Astrocyte (in vitro differentiated cells and primary cell): Measurements from ENCODE around the gene ACAN. TPM values are rescaled to one million over a fixed set of nuclear protein-coding genes. Genes with fewer than 3 reads are reported as not detected.

Experiments used
- DNase-seq: peaks from one replicate; pipeline ENCODE4 v3.0.0-alpha.2; 2010; ENCODE audit warnings: low read depth
- FAIRE-seq: peaks from 2 replicates; lab custom pipeline; 2011; peaks lifted over from hg19 to GRCh38; lab: Jason Lieb, UNC
- H2AFZ ChIP-seq: 2 replicates; pipeline ENCODE4 v1.6.0; 2012; ENCODE audit warnings: low read depth, low read length, inconsistent platforms
- H3K27ac ChIP-seq: 2 replicates; pipeline ENCODE4 v1.5.1; 2011; ENCODE audit warnings: low read depth, low read length, inconsistent platforms
- H3K27me3 ChIP-seq: 2 replicates; pipeline ENCODE4 v1.6.0; 2011; ENCODE audit warnings: low read length, inconsistent platforms; ENCODE audit not compliant: insufficient read depth
- H3K36me3 ChIP-seq: 2 replicates; pipeline ENCODE4 v1.5.1; 2011; ENCODE audit warnings: low read length, inconsistent platforms; ENCODE audit not compliant: insufficient read depth
- H3K4me1 ChIP-seq: 2 replicates; pipeline ENCODE4 v1.5.1; 2011; ENCODE audit warnings: low read length, inconsistent platforms; ENCODE audit not compliant: insufficient read depth
- H3K4me2 ChIP-seq: 2 replicates; pipeline ENCODE4 v1.6.0; 2012; ENCODE audit warnings: low read length, inconsistent platforms
- H3K4me3 ChIP-seq: 2 replicates; pipeline ENCODE4 v1.5.1; 2011; ENCODE audit warnings: low read depth, mild to moderate bottlenecking, low read length, inconsistent platforms; ENCODE audit not compliant: insufficient read depth
- H3K79me2 ChIP-seq: 2 replicates; pipeline ENCODE4 v1.6.0; 2012; ENCODE audit warnings: mild to moderate bottlenecking, low read length, inconsistent platforms; ENCODE audit not compliant: insufficient read depth
- H3K9ac ChIP-seq: 2 replicates; pipeline ENCODE4 v1.6.0; 2012; ENCODE audit warnings: mild to moderate bottlenecking, low read length, inconsistent platforms
- H3K9me3 ChIP-seq: 2 replicates; pipeline ENCODE4 v1.5.1; 2012; ENCODE audit warnings: low read depth, mild to moderate bottlenecking, low read length, inconsistent platforms; ENCODE audit not compliant: insufficient read depth
- H4K20me1 ChIP-seq: 2 replicates; pipeline ENCODE4 v1.6.0; 2012; ENCODE audit warnings: low read length, inconsistent platforms; ENCODE audit not compliant: insufficient read depth
- H3K27ac Mint-ChIP-seq: one replicate; pipeline ENCODE4 v1.8.0; 2021; ENCODE audit warnings: mild to moderate bottlenecking, mixed read lengths; ENCODE audit not compliant: unreplicated experiment
- H3K27me3 Mint-ChIP-seq: one replicate; pipeline ENCODE4 v1.8.0; 2021; ENCODE audit warnings: low read depth, mixed read lengths; ENCODE audit not compliant: unreplicated experiment
- H3K36me3 Mint-ChIP-seq: one replicate; pipeline ENCODE4 v1.8.0; 2021; ENCODE audit warnings: low read depth, mixed read lengths; ENCODE audit not compliant: unreplicated experiment
- H3K4me1 Mint-ChIP-seq: one replicate; pipeline ENCODE4 v1.8.0; 2021; ENCODE audit warnings: low read depth, mixed read lengths; ENCODE audit not compliant: unreplicated experiment
- H3K4me3 Mint-ChIP-seq: one replicate; pipeline ENCODE4 v1.8.0; 2021; ENCODE audit warnings: mild to moderate bottlenecking, moderate library complexity, mixed read lengths; ENCODE audit not compliant: unreplicated experiment
- H3K9me3 Mint-ChIP-seq: one replicate; pipeline ENCODE4 v1.8.0; 2021; ENCODE audit warnings: mild to moderate bottlenecking, mixed read lengths; ENCODE audit not compliant: unreplicated experiment
- CTCF ChIP-seq: IDR thresholded peaks from 2 replicates; pipeline ENCODE4 v1.5.1; 2011; ENCODE audit warnings: low read depth, mild to moderate bottlenecking, inconsistent platforms, low read length, moderate library complexity; ENCODE audit not compliant: insufficient read depth
- EZH2 ChIP-seq: IDR thresholded peaks from 2 replicates; pipeline ENCODE4 v1.6.1; 2012; ENCODE audit warnings: mild to moderate bottlenecking, low read length, inconsistent platforms; ENCODE audit not compliant: insufficient read depth
- total RNA-seq: library from RNA; stranded (reverse); gene quantifications from 2 replicates; pipeline ENCODE4 v1.2.1, GENCODE V29; 2021

Gene ACAN
- total RNA-seq, 1 donor from 2014 or later, result 0.34 TPM

GRCh38 chr15:88834211-88834812 lies 31.1 kb downstream of the ACAN start:
- FAIRE-seq (no peak), DNase-seq (peak; percentile 3)
- Histone ChIP-seq H2AFZ (peak overlapping the region; percentile 14), H3K4me3 (no peak overlapping the region), H3K27ac (no peak overlapping the region), H4K20me1 (no peaks in the 10 kb centered on the region), H3K9me3 (no peaks in the 10 kb centered on the region), H3K27me3 (no peaks in the 10 kb centered on the region), H3K9ac (no peak overlapping the region), H3K36me3 (no peaks in the 10 kb centered on the region), H3K79me2 (no peaks in the 10 kb centered on the region), H3K4me2 (peak overlapping the region; percentile 0), H3K4me1 (peaks cover 3% of the 10 kb centered on the region)
- TF ChIP-seq EZH2 (no peak), CTCF (peak; percentile 55)
- H3K36me3 Mint-ChIP-seq, result no peaks in the 10 kb centered on the region
- peaks cover 10% of the 10 kb centered on the region for H3K27me3 Mint-ChIP-seq
- H3K4me3 Mint-ChIP-seq, result no peak overlapping the region
- no peaks in the 10 kb centered on the region for H3K9me3 Mint-ChIP-seq
- peak overlapping the region; percentile 35 for H3K27ac Mint-ChIP-seq
- H3K4me1 Mint-ChIP-seq, result peaks cover 6% of the 10 kb centered on the region

- Mint-ChIP-seq H3K4me3 (no peak overlapping the region), H3K36me3 (no peaks in the 10 kb centered on the region), H3K27ac (no peak overlapping the region), H3K9me3 (no peaks in the 10 kb centered on the region), H3K27me3 (peaks cover 10% of the 10 kb centered on the region), H3K4me1 (peaks cover 6% of the 10 kb centered on the region)
- no peak for FAIRE-seq
- no peaks in the 10 kb centered on the region for H3K27me3 ChIP-seq
- H3K79me2 ChIP-seq, result no peaks in the 10 kb centered on the region
- no peak overlapping the region for H3K9ac ChIP-seq
- H3K4me3 ChIP-seq, result no peak overlapping the region
- H3K9me3 ChIP-seq, result no peaks in the 10 kb centered on the region
- H3K27ac ChIP-seq, result no peak overlapping the region
- H3K36me3 ChIP-seq, result no peaks in the 10 kb centered on the region
- TF ChIP-seq EZH2 (no peak), CTCF (no peak)
- H2AFZ ChIP-seq, result no peak overlapping the region
- H3K4me1 ChIP-seq, result peaks cover 3% of the 10 kb centered on the region
- H3K4me2 ChIP-seq, result no peak overlapping the region
- no peaks in the 10 kb centered on the region for H4K20me1 ChIP-seq
- DNase-seq, result no peak
These were observed 31.9 kb downstream of the ACAN start for GRCh38 chr15:88835119-88835518.

GRCh38 chr15:88835646-88836045 lies 32.4 kb downstream of the ACAN start:
- Mint-ChIP-seq H3K27me3 (peaks cover 13% of the 10 kb centered on the region), H3K36me3 (no peaks in the 10 kb centered on the region), H3K4me1 (peaks cover 6% of the 10 kb centered on the region), H3K9me3 (no peaks in the 10 kb centered on the region), H3K27ac (no peak overlapping the region), H3K4me3 (no peak overlapping the region)
- H3K79me2 ChIP-seq, result no peaks in the 10 kb centered on the region
- H3K9me3 ChIP-seq, result no peaks in the 10 kb centered on the region
- TF ChIP-seq EZH2 (no peak), CTCF (no peak)
- H3K9ac ChIP-seq, result no peak overlapping the region
- FAIRE-seq (peak; percentile 52), DNase-seq (peak; percentile 33)
- no peak overlapping the region for H3K4me2 ChIP-seq
- H3K4me3 ChIP-seq, result no peak overlapping the region
- no peak overlapping the region for H2AFZ ChIP-seq
- no peak overlapping the region for H3K27ac ChIP-seq
- H4K20me1 ChIP-seq, result no peaks in the 10 kb centered on the region
- no peaks in the 10 kb centered on the region for H3K36me3 ChIP-seq
- H3K27me3 ChIP-seq, result no peaks in the 10 kb centered on the region
- H3K4me1 ChIP-seq, result peaks cover 3% of the 10 kb centered on the region
